GM12891 (cell line): Measurements from ENCODE around the gene MXD1.

ENCODE experiments used
- POLR2A ChIP-seq: IDR thresholded peaks from 2 replicates; pipeline ENCODE4 v1.6.1; 2011; ENCODE audit warnings: low read depth, low read length, control low read depth
- POLR2AphosphoS5 ChIP-seq: IDR thresholded peaks from 2 replicates; pipeline ENCODE4 v1.6.1; 2011; ENCODE audit warnings: low read depth, low read length, control low read depth
- TAF1 ChIP-seq: IDR thresholded peaks from 2 replicates; pipeline ENCODE4 v1.6.1; 2011; ENCODE audit warnings: low read depth, low read length, control low read depth

- no peak for TF ChIP-seq POLR2A
- TF ChIP-seq POLR2AphosphoS5: no peak
- no peak for TF ChIP-seq TAF1
Measured at GRCh38 chr2:69932596-69932922, 17.6 kb downstream of the MXD1 start.
